ENCODE measurements around the gene IL13RA1.

DNA sequence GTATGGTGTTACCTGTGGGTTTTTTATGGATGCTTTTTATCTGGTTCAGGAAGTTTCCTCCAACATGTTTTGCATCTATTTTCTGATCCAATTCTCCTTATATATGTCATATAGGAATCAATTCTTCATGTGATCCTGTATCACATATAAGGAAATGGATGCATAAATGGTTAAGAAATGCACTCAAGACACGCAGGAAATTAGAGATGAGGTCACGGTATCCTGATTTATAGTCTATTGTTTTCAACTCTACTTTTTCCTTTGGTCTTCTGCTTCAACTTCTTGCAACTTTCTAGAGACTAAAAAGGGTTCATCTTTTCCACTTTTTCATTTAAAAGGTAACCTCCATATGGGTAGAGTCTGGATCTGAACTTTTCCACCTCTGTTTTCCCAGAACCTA lies 33.6 kb upstream of the IL13RA1 start:
- TF ChIP-seq, protein P1, sequence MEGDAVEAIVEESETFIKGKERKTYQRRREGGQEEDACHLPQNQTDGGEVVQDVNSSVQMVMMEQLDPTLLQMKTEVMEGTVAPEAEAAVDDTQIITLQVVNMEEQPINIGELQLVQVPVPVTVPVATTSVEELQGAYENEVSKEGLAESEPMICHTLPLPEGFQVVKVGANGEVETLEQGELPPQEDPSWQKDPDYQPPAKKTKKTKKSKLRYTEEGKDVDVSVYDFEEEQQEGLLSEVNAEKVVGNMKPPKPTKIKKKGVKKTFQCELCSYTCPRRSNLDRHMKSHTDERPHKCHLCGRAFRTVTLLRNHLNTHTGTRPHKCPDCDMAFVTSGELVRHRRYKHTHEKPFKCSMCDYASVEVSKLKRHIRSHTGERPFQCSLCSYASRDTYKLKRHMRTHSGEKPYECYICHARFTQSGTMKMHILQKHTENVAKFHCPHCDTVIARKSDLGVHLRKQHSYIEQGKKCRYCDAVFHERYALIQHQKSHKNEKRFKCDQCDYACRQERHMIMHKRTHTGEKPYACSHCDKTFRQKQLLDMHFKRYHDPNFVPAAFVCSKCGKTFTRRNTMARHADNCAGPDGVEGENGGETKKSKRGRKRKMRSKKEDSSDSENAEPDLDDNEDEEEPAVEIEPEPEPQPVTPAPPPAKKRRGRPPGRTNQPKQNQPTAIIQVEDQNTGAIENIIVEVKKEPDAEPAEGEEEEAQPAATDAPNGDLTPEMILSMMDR (IDR thresholded peaks at IDR 0.05): no peak
- no peak for TF ChIP-seq EZH2phosphoT487 (IDR thresholded peaks at IDR 0.05)
- no peak for TF ChIP-seq EZH2 (IDR thresholded peaks at IDR 0.05)
